ENCODE data around the gene MYOCD. TPM values are rescaled to one million over a fixed set of nuclear protein-coding genes. Genes with fewer than 3 reads are reported as not detected.
"Not testable (repeated sequence)": the region's sequence is repeated elsewhere in the genome, so short reads cannot be mapped to it uniquely, and the experiment has no call there.

Gene MYOCD, protein sequence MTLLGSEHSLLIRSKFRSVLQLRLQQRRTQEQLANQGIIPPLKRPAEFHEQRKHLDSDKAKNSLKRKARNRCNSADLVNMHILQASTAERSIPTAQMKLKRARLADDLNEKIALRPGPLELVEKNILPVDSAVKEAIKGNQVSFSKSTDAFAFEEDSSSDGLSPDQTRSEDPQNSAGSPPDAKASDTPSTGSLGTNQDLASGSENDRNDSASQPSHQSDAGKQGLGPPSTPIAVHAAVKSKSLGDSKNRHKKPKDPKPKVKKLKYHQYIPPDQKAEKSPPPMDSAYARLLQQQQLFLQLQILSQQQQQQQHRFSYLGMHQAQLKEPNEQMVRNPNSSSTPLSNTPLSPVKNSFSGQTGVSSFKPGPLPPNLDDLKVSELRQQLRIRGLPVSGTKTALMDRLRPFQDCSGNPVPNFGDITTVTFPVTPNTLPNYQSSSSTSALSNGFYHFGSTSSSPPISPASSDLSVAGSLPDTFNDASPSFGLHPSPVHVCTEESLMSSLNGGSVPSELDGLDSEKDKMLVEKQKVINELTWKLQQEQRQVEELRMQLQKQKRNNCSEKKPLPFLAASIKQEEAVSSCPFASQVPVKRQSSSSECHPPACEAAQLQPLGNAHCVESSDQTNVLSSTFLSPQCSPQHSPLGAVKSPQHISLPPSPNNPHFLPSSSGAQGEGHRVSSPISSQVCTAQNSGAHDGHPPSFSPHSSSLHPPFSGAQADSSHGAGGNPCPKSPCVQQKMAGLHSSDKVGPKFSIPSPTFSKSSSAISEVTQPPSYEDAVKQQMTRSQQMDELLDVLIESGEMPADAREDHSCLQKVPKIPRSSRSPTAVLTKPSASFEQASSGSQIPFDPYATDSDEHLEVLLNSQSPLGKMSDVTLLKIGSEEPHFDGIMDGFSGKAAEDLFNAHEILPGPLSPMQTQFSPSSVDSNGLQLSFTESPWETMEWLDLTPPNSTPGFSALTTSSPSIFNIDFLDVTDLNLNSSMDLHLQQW
- polyA plus RNA-seq (ENCODE audit: insufficient read length in 4 of 4): 1 to 10 TPM; 3.8 to 6.8 (median 4.9) TPM

DNA sequence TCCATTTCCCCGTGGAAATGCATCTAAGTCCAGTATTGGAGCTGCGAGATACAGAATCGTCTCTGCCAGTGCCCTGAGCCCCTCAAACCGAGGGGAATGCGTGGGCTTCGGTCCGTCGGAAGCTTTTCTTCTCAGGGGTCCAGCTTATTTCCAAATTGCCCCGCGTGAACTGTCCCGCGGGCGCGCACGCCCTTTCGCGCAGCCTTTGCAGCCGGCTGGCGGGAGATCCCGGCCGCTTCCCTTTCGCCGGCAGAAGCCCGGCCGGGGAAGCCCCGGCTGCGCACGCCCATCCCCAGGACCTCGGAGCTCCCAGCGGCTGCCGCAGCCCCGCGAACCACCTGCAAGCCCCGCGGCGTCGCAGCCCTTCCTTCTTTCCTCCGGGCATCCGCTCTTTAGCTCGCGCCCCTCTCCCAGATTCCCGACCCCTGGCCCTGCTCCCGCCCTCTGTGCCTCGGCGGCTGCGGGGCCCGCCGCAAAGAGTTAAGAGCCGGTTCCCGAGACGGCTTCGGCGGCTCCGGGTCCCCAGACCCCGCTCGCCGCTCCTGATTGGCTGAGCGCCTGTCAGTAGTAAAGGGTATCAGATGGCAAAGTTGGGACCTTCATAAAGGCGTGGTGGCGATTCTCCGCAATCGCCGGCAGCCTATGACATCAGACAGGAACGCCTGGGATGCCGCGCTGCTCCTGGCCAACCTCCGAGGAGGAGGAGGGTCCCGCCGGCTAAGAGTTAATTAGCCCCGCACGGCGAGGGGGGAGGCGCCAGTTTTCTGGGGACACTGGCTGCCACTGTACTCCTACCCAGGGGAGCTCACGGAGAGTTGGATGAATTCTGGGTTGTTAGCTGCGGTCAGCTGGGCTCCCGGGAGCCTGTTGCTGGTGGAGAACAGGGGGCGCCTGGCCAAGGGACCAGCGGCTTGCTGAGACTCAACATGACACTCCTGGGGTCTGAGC, at the start of gene MYOCD:
Gene MYOCD, plus strand, starts transcription at position 628 of the 948 bp plus-strand sequence. Its CDS starts 299 bp downstream, at position 927.
- no peak for DNase-seq (ENCODE audit: low read depth in 4 of 4, low spot score in 3 of 4)

DNA sequence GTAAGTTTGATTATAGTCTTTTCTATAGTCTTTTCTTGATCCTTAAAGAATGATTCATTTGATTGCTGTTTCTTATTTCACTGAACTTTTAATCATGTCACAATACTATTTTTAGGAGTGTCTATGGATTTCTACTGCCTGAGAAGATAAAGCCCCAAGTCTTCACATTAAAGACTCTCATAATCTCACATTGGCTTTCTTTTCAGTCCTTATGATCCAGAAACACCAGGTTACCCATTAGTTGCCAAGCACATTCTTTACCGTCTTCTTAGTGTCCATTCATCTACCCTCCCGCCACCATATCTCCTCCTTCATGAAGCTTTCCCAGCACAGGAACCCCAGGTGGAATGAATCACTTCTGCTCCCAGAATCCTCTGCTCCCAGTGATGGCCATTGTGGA, 49.5 kb upstream of the MYOCD start:
- no peak for DNase-seq (ENCODE audit: low read depth in 4 of 4, low spot score in 3 of 4)

DNA sequence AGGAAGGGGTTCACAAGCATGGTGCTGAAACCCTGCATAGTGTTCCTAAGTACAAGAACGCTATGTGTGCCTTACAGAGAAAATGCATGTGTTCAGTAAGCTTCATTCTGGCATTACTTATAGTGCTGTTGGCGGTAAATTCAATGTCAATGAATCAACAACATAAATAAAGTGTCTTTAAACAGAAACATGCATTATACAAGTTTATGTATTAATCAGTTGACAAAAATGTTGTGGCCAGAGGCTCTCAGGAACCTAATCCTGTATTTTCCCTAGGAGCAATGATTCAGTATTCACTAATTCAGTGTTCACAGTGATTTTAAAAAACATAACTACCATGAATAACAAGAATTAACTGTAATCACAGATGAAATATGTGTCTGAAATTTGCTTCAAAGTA, 47.1 kb upstream of the MYOCD start:
- no peak for DNase-seq (ENCODE audit: low read depth in 4 of 4, low spot score in 3 of 4)

DNA sequence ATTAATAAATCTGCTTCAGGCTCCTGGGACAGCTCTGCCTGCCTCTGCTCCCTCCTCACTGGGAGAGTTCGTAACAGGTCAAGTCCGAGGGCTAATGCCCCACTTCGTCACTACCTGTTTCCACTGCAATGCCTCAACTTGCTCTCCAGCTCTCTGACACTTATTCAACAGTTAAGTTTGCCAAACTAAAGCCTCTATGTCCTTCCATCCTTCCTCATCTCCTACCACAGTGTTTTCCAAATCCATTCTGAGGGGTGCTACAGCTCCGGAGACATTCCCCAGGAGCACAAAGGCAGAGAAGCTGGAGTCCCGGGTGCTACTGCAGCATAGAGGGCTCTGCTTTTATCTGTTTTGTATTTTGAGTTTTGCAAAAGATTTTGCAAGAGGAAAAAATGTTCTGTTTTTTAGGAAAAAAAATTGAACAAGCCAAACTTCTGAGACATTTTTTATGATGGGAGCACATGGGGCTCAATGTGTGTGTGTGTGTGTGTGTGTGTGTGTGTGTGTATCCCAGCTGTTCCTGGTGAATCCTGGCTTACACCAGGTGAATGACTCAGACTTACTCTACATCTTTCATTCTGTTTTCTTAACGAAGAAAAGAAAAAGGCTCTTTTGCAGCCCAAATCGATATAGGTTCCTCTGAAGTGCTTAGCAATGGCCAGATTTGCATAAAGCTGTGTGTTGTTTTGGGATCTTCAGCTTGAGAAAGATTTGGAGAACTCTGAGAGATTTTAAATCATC, 46.1 kb upstream of the MYOCD start:
- DNase-seq (ENCODE audit: low read depth in 4 of 4, low spot score in 3 of 4): no peak

DNA sequence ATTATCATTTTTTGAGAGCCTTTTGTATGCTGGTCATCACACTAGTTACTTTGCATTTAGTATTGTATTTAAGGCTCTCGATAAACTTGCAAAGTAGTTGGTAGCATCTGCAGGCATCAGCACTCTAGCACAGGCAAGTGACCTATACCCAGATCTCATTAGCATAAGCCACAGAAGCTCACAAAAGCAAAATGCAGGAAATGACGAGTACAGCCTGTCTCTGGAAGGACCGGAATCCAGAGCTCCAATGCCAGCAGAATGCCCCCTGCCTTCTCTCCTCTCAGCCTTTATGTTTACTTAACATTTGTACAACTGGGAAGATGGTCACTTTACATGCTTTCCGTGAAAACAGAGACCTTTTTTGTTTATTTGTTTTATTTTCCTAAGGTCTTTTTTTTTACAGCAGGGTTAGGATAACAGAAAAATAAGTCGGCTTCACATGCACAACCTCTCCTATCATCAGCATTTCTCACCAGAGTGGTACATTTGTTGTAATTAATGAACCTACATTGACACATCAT, 45.4 kb upstream of the MYOCD start:
- DNase-seq (ENCODE audit: low read depth in 4 of 4, low spot score in 3 of 4): no peak

DNA sequence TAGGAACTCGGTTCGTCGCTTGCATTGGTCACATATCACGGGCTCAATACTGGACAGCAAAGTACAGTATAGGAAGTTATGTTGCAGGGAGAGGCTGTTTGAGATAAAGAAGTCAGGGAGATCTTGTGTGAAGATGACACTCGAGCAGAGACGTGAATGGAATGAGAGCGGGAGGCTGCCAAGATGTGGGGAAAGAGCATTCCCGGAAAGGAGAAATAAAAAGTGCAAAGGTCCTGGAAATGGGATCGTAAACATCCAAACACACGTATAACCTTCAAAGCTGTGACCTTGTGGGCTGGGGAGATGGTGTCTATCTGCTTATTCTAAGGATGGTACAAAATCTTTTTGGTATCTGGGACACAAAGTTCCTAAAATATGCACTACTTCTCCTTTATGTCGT, 43.0 kb upstream of the MYOCD start:
- no peak for DNase-seq (ENCODE audit: low read depth in 4 of 4, low spot score in 3 of 4)

DNA sequence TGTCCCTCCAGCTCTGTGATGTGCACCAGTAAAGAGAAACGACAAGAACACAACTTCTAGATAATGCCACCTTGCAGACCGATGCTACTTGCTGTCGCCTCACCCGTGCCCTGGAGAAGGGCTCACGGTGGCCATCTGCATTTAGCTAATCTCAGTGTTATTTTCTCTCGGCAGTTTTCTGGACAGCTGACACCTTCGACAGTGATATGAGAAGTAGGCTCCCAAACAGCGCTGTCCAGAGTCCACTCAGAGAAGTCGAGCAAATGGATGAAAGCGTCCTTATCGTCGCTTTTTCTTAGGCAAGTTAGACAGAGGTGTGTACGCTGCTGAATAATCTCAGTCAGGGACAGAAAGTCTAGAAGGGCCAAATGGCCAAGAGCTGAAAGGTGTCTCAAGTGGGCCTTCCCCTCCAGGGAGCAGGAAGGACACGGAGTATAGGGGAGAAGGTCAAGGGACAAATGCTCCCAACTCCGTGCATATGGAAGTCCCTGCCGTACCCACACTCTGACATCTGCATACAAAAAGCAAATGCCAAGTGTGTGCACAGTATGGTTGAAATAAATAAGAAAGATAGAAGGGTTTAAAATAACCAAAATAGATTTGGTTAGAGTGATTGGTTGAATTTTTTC, 42.4 kb upstream of the MYOCD start:
- no peak for DNase-seq (ENCODE audit: low read depth in 4 of 4, low spot score in 3 of 4)

DNA sequence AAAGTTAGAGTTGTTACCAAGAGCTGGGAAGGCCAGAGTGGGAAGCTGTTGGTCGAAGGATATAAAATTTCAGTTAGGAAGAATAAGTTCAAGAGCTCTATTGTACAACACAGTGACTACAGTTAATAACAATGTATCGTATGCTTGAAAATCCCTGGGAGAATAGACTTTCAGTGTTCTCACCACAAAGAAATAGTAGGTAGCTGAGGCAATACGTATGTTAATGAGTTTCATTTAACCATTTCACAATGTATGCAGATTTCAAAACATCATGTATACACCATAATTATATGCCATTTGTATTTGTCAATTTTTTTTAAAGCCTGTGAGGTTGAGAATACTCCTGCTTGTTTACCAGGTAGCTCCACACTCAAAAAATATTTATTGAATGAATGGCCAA, 41.5 kb upstream of the MYOCD start:
- no peak for DNase-seq (ENCODE audit: low read depth in 4 of 4, low spot score in 3 of 4)

DNA sequence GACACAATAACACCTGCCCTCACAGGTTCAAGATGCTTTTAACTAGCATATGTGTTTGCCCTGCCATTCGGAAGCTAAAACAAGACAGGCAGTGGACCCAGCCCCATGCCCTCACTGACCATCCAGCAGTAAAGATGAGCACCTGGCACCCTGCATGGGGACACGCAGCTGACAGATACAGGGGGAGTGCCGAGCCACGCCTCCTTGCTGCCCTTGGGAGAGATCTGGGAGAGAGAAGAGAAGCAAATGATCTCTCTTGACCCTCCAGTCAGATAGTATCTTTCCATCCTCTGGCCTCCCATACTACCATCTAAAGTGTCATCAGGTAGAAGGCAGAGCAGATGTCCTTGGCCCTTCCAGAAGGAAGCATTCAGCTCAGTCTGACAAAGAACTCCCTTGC, 40.6 kb upstream of the MYOCD start:
- no peak for DNase-seq (ENCODE audit: low read depth in 4 of 4, low spot score in 3 of 4)

DNA sequence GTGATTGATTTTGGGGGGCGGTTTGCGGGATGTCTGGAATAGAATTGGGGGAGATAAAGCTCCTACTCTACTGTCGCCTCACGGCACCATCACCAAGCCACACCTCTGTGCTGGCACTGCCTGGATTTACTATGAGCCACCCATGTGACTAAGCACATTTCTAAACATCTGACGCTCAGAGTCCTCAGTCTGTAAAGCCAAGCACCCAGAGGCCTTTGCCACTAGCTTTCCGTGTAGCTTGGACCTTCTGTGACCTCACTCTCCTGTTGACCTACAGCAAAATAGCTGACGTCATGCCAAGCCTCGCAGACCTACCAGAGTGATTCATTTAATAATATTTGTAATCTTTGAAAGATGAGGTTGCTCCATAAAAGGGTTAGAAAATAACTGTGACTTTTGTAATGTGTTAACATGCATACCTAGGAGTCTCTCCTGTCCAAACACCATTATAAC, 38.5 kb upstream of the MYOCD start:
- DNase-seq (ENCODE audit: low read depth in 4 of 4, low spot score in 3 of 4): no peak

DNA sequence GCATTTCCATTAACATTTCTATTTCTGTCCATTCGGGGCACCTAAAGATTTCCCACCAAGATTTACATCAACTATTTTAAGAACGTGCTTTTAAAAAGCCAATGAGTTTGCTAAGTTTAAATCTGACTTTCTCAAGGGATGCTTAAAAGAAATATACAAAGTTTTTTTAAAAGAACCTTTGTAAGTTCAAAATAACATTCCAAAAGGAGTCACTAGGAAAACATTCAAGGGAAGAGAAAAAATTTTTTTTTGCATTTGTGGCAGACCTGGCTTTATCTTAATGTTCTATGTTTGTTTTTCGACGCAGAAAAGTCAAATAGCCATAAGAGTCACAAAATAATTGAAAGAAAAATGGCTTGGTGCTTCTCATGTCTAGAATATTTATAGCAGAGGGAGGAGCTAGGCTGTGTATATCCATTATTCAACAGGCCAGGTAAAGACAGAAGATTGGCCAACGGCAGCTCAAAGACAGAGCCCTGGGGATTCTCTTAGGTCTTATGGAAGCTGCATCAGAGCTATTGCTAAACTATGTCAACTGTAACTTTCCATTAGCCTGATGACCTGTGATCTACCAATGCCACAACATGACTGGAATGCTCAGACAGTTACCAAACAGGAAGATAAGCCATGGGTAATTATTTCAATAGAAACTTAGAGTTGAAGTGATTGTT, 37.8 kb upstream of the MYOCD start:
- DNase-seq (ENCODE audit: low read depth in 4 of 4, low spot score in 3 of 4): no peak

DNA sequence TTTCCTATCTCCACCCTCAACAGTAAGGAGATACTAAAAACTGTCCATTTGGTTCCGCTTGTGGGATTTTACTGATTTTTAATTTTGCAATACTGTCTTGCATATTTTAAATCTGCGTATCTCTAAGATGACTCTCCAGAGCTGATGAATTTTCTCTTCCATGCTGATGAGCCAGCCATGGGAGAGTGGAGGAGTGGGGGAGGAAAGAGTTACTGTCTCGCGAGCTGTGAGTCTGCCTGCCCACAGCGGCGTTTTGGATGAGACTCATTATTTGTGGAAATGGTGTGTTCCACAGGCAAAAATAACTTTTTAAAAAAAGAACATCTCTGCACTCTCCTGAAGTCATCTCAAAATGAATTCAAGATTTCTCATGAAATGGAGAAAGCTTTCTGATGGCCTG, 34.6 kb upstream of the MYOCD start:
- DNase-seq (ENCODE audit: low read depth in 4 of 4, low spot score in 3 of 4): no peak

DNA sequence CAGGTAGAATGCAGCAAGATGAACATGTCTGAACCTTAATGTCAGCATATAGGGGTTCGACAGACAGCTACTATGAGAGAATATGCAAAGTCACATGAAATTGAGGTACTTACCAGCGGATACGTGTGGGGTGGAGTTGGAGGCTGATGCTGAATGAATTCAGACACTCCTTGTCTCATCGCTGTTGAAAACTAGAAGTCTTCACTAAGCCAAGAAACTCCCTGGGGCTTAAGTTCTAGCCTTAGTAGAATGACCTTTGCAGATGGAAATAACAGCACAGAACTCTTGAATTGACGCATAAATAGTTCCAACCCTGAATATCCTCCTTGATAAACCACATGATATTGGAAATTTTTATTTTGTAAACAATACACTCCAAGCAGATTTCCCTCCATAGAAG, 32.9 kb upstream of the MYOCD start:
- no peak for DNase-seq (ENCODE audit: low read depth in 4 of 4, low spot score in 3 of 4)

DNA sequence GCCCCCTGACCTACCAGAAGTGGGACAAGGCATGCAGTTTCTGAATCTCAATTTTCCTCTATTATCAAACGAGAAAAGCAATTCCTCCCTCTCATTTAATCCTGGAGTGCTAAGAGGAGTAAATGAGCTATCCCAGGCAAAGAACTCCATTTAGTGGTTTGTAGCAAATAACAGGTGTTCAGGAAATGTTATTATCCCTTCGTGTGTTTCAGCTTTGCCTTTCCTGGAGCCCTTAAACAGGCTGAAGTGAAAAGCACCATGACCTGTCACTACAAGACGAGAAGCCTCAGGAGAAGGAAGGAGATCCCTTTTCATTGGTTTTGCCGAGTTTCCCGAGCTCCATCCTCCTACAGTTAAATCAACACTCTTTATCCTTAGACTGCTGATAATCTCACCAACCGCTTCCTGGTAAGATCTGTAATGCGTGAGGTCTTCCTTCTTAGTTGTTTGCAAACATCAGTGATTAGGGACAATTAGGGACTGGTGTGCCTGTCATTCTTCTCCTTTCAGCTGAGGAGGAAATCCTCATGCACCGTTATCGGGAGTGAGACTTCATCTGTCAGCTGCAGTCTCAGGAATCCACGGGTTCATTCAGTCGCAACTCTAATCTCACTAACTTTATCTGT, 30.8 kb upstream of the MYOCD start:
- DNase-seq (ENCODE audit: low read depth in 4 of 4, low spot score in 3 of 4): no peak

DNA sequence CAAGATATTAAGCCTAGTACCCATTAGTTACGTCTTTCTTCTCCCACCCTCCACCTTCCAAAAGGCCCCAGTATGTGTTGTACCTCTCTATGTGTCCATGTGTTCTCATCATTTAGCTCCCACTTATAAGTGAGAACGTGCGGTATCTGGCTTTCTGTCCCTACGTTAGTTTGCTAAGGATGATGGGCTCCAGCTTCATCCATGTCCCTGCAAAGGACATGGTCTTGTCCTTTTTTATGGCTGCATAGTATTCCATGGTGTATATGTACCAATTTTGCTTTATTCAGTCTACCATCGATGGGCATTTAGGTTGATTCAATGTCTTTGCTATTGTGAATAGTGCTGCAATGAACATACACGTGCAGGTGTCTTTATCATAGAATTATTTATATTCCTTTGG, 29.7 kb upstream of the MYOCD start:
- not testable (repeated sequence) for DNase-seq (ENCODE audit: low read depth in 4 of 4, low spot score in 3 of 4)

DNA sequence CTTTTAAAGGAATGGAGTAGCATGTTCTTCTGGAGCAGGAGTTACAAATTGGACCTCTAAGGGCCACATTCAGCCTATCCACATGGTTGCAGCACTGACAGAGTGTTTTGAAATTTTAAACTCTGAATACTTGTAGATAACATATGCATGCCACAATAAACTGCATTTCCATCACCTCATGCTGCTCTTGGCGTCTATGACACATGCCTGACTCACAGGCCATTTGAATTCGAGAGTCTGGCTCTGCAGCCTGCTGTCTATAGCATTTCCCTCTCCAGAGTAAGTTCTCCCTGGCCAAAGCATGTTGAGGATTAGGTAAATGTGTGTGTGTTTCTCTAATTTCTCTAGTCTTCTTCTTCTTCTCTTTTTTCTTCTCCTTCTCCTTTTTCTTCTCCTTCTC, 28.7 kb upstream of the MYOCD start:
- DNase-seq (ENCODE audit: low read depth in 4 of 4, low spot score in 3 of 4): no peak

DNA sequence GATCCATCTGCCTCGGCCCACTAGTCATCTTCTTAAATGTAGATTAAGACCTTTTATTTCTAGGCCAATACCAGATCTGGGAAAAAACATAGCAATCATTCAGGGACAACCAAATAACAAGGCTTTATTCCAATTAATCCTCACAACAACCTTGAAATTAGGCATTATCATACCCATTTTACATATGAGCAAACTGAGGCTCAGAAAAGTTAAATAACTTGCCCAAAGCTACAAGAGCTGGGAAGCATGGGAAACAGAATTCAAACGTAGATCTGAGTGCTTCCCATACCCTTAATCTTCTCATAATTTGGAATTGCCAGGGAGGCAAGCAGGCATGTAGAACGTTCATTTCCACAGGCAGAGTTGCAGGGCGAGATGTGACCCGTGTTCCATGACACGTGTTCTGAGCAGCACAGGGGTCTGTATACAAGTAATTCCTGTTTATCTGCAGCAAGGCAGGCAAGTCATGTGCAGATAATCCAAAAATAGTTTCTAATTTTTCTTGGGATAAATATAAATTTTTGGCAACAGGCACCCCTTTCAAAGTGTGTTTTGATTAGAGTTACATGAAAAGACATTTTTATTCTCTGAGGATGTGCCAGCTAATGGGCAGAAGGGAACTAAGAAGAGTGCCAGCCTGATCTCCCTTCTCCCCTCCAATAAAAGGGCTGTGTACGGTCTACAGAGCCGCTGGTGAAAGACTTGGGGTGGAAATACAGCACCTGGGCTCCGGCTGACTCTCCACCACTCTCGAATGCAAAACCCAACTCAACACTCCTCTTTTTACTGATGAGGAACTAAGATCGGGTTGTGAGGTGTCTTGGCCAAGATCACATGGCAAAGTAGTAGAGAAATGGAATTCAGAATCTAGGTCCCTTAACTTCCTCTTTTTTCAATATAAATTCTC, 27.7 kb upstream of the MYOCD start:
- DNase-seq (ENCODE audit: low read depth in 4 of 4, low spot score in 3 of 4): no peak
